ENCODE measurements around the gene LRMDA.

The LRMDA gene

GRCh38 chr10:75883081-75884072 lies 452.0 kb downstream of the LRMDA start:
- no peaks in the 10 kb centered on the region for H3K9me3 ChIP-seq (ENCODE audit: control insufficient read depth, insufficient read depth, low read depth, low read length)
- H3K27ac ChIP-seq (ENCODE audit: extremely low read depth, low read depth, low read length), result no peak overlapping the region
- H3K4me3 ChIP-seq (ENCODE audit: low read depth, low read length), result no peak overlapping the region
- H3K4me1 ChIP-seq (ENCODE audit: control insufficient read depth, insufficient read depth, low read length), result no peaks in the 10 kb centered on the region
- no peaks in the 10 kb centered on the region for H3K36me3 ChIP-seq (ENCODE audit: control insufficient read depth in 2 of 2, insufficient read depth in 1 of 2, low read length in 2 of 2)
- POLR2A ChIA-PET, result no interaction called here
- CTCF ChIA-PET, result interaction anchor here (0.7 kb wide), 1 partner anchor 345 kb away, joined by 4 read pairs; no protein-coding TSS in a partner anchor
- no peak for TF ChIP-seq ZNF140 (tag by site-specific recombination; IDR thresholded peaks at IDR 0.05)
- TF ChIP-seq ZBTB8A (tag by site-specific recombination; IDR thresholded peaks at IDR 0.05), result no peak

DNA sequence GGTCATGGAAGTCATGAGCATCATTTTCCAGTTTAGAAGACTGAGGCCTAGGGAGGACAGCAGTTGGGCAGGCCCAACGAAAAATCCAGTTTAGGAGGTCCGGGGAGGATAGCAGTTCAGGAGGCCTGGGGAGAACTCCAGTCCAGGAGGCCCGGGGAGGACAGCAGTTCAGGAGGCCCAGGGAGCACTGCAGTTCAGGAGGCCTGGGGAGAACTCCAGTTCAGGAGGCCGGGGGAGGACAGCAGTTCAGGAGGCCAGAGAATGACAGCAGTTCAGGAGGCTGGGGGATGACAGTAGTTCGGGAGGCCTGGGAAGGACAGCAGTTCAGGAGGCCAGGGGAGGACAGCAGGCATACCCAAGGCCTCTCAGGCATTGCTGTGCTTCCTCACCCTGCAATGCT lies 453.4 kb downstream of the LRMDA start:
- Histone ChIP-seq H3K4me3 (ENCODE audit: low read depth, low read length) (no peak overlapping the region), H3K27ac (ENCODE audit: extremely low read depth, low read depth, low read length) (no peak overlapping the region), H3K36me3 (ENCODE audit: control insufficient read depth in 2 of 2, insufficient read depth in 1 of 2, low read length in 2 of 2) (no peaks in the 10 kb centered on the region), H3K4me1 (ENCODE audit: control insufficient read depth, insufficient read depth, low read length) (no peaks in the 10 kb centered on the region), H3K9me3 (ENCODE audit: control insufficient read depth, insufficient read depth, low read depth, low read length) (no peaks in the 10 kb centered on the region)
- ChIA-PET POLR2A (no interaction called here), CTCF (no interaction called here)
- TF ChIP-seq ZFP41 (tag by site-specific recombination; IDR thresholded peaks at IDR 0.05; ENCODE audit: borderline replicate concordance) (no peak), ZNF274 (IDR thresholded peaks at IDR 0.05; ENCODE audit: low read length) (no peak), ZNF274 (tag by site-specific recombination; IDR thresholded peaks at IDR 0.05; ENCODE audit: borderline replicate concordance) (no peak), ZNF791 (tag by site-specific recombination; IDR thresholded peaks at IDR 0.05) (no peak), ZNF112 (tag by site-specific recombination; IDR thresholded peaks at IDR 0.05) (no peak), ZNF169 (tag by site-specific recombination; IDR thresholded peaks at IDR 0.05) (no peak), ZNF529 (tag by site-specific recombination; IDR thresholded peaks at IDR 0.05; ENCODE audit: insufficient replicate concordance) (no peak), ZNF404 (tag by site-specific recombination; IDR thresholded peaks at IDR 0.05) (no peak), ZNF571 (tag by site-specific recombination; IDR thresholded peaks at IDR 0.05) (no peak), ZSCAN18 (tag by site-specific recombination; IDR thresholded peaks at IDR 0.05) (no peak), ZNF239 (tag by site-specific recombination; IDR thresholded peaks at IDR 0.05) (no peak), ZNF558 (tag by site-specific recombination; IDR thresholded peaks at IDR 0.05) (no peak), SP7 (tag by site-specific recombination; IDR thresholded peaks at IDR 0.05) (no peak), KLF1 (tag by site-specific recombination; IDR thresholded peaks at IDR 0.05) (no peak)

- Histone ChIP-seq H3K4me1 (ENCODE audit: control insufficient read depth, insufficient read depth, low read length) (no peaks in the 10 kb centered on the region), H3K27ac (ENCODE audit: extremely low read depth, low read depth, low read length) (no peak overlapping the region), H3K4me3 (ENCODE audit: low read depth, low read length) (no peak overlapping the region), H3K36me3 (ENCODE audit: control insufficient read depth in 2 of 2, insufficient read depth in 1 of 2, low read length in 2 of 2) (no peaks in the 10 kb centered on the region), H3K9me3 (ENCODE audit: control insufficient read depth, insufficient read depth, low read depth, low read length) (no peaks in the 10 kb centered on the region)
- CTCF ChIA-PET, result interaction anchor here (0.7 kb wide), 1 partner anchor 199 kb away, joined by 3 read pairs; no protein-coding TSS in a partner anchor
- TF ChIP-seq, protein P1, sequence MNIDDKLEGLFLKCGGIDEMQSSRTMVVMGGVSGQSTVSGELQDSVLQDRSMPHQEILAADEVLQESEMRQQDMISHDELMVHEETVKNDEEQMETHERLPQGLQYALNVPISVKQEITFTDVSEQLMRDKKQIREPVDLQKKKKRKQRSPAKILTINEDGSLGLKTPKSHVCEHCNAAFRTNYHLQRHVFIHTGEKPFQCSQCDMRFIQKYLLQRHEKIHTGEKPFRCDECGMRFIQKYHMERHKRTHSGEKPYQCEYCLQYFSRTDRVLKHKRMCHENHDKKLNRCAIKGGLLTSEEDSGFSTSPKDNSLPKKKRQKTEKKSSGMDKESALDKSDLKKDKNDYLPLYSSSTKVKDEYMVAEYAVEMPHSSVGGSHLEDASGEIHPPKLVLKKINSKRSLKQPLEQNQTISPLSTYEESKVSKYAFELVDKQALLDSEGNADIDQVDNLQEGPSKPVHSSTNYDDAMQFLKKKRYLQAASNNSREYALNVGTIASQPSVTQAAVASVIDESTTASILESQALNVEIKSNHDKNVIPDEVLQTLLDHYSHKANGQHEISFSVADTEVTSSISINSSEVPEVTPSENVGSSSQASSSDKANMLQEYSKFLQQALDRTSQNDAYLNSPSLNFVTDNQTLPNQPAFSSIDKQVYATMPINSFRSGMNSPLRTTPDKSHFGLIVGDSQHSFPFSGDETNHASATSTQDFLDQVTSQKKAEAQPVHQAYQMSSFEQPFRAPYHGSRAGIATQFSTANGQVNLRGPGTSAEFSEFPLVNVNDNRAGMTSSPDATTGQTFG (tag by site-specific recombination; IDR thresholded peaks at IDR 0.05; ENCODE audit: borderline replicate concordance), result no peak
- TF ChIP-seq ZNF394 (tag by site-specific recombination; IDR thresholded peaks at IDR 0.05; ENCODE audit: borderline replicate concordance) (no peak), ZNF600 (tag by site-specific recombination; IDR thresholded peaks at IDR 0.05) (no peak)
- POLR2A ChIA-PET, result no interaction called here
These were observed 455.9 kb downstream of the LRMDA start for GRCh38 chr10:75887369-75887768.
